Esophagus squamous epithelium (tissue), 5 donors: ENCODE data around the gene ZSCAN26. TPM values are rescaled to one million over a fixed set of nuclear protein-coding genes. Genes with fewer than 3 reads are reported as not detected.
A peak's percentile ranks its signal among the peaks of the same experiment; 100 is the strongest.

Source experiments
- DNase-seq: peaks from one replicate; lab custom pipeline; 2025; lab: John Stamatoyannopoulos, UW
- H3K27ac ChIP-seq, 4 donors: fragments of 200-600 bp; sonication (generic); one replicate each; pipeline ENCODE4 v1.5.1; 2016 to 2019; ENCODE audit warnings: mild to moderate bottlenecking in 1 of 4
- H3K27me3 ChIP-seq, 4 donors: fragments of 200-600 bp; sonication (generic); 1 replicate in 3 of 4; 2 replicates in 1 of 4; pipeline versions ENCODE4 v1.5.1 to v1.6.0; 2017 to 2021; ENCODE audit warnings: antibody characterized with exemption in 1 of 4
- H3K36me3 ChIP-seq, 3 donors: fragments of 200-600 bp; sonication (generic); one replicate each; pipeline ENCODE4 v1.5.1; 2016 to 2019
- H3K4me1 ChIP-seq, 3 donors: fragments of 200-600 bp; sonication (generic); one replicate each; pipeline ENCODE4 v1.5.1; 2017 to 2019
- H3K4me3 ChIP-seq, 4 donors: fragments of 200-600 bp; sonication (generic); 1 replicate in 3 of 4; 2 replicates in 1 of 4; pipeline ENCODE4 v1.5.1; 2016 to 2019; ENCODE audit warnings: mild to moderate bottlenecking in 2 of 4, moderate library complexity in 1 of 4
- H3K9me3 ChIP-seq, 3 donors: fragments of 200-600 bp; sonication (generic); one replicate each; pipeline ENCODE4 v1.5.1; 2016 to 2019
- CTCF ChIP-seq, 6 experiments: fragments of 450-650 bp in 4 of 6; fragments of 200-600 bp in 2 of 6; sonication (generic) in 2 of 6; IDR thresholded peaks; one replicate each; pipeline ENCODE4 v1.5.1; 2016 to 2019; ENCODE audit warnings: antibody characterized with exemption in 6 of 6, mild to moderate bottlenecking in 4 of 6, moderate library complexity in 4 of 6
- POLR2A ChIP-seq, 4 donors: fragments of 450-650 bp; IDR thresholded peaks; one replicate each; pipeline ENCODE4 v1.6.1; 2017; ENCODE audit warnings: antibody characterized with exemption in 4 of 4, mild to moderate bottlenecking in 4 of 4, moderate library complexity in 3 of 4
- WGBS, 2 donors: methylation state at CpG; one replicate each; pipeline ENCODE4 v1.1.5; 2018; 5-methylcytosine and 5-hydroxymethylcytosine counted together
- intact Hi-C: fragments of 100-400 bp; cut with DNase I; formaldehyde crosslinking; loops from one replicate; pipeline ENCODE4 v1.15.0; 2022
- total RNA-seq, 4 donors: library from RNA; depleted of rRNA; stranded (reverse); fragments of >200 nt; gene quantifications; one replicate each; pipeline ENCODE4 v1.1.0, GENCODE V29; 2016
- donor health status: DM: yes; HTN: yes; CAD: no.

The ZSCAN26 gene
- total RNA-seq, 4 donors from 2014 or later, result 2.1 to 17.0 (median 3.4) TPM

- TF ChIP-seq CTCF (IDR thresholded peaks at IDR 0.05) (no peak), POLR2A (IDR thresholded peaks at IDR 0.05) (no peak)
- intact Hi-C loops, result loop anchor here (10.0 kb wide), 1 partner anchor 91 kb away; the partner anchor contains the start of gene ZKSCAN3
- DNase-seq, result no peak
- no peak overlapping the region for H3K27ac ChIP-seq
- peaks cover 0 to 3% (median 0%) of the 10 kb centered on the region in 3 donors for H3K9me3 ChIP-seq
- H3K36me3 ChIP-seq, result peaks cover 0 to 8% (median 0%) of the 10 kb centered on the region in 3 donors
- 63 to 71% methylated on average over 1 of the region's 1 CpG for WGBS, 2 donors
- H3K4me1 ChIP-seq, result peaks cover 5 to 39% (median 13%) of the 10 kb centered on the region in 3 donors
- H3K27me3 ChIP-seq, result peaks cover 0 to 26% (median 0%) of the 10 kb centered on the region in 4 donors
- H3K4me3 ChIP-seq, result no peak overlapping the region
Observed at GRCh38 chr6:28254121-28254519, 12.8 kb upstream of the ZSCAN26 start.

GRCh38 chr6:28257042-28257441 lies 9.9 kb upstream of the ZSCAN26 start:
- intact Hi-C loops, result loop anchor here (10.0 kb wide), 1 partner anchor 88 kb away; the partner anchor contains the start of gene ZKSCAN3
- H3K36me3 ChIP-seq, result no peaks in the 10 kb centered on the region
- no CpG with 5 or more reads among the region's 1 CpG for WGBS, 2 donors

GRCh38 chr6:28258877-28259777 lies 7.8 kb upstream of the ZSCAN26 start, which contains the start of gene NKAPL:
TSS of gene NKAPL (plus strand) at chr6:28259297. CDS start at chr6:28259372, 75 bp downstream.
- intact Hi-C loops, result loop anchor here (10.0 kb wide), 1 partner anchor 86 kb away; the partner anchor contains the start of gene ZKSCAN3
- WGBS, 2 donors, result 41 to 46% methylated on average over 24 to 36 of the region's 58 CpGs
- Histone ChIP-seq H3K9me3 (peaks cover 0 to 23% (median 0%) of the 10 kb centered on the region in 3 donors), H3K36me3 (no peaks in the 10 kb centered on the region), H3K4me1 (peaks cover 0 to 11% (median 0%) of the 10 kb centered on the region in 3 donors), H3K27ac (no peak within 1 kb of the TSS), H3K4me3 (peak within 1 kb of the TSS; percentile 14 to 60 (median 42)), H3K27me3 (peaks cover 0 to 28% (median 0%) of the 10 kb centered on the region in 4 donors)
- no peak for DNase-seq
- no peak for TF ChIP-seq CTCF (IDR thresholded peaks at IDR 0.05)
- no peak for TF ChIP-seq POLR2A (IDR thresholded peaks at IDR 0.05)

More at GRCh38 chr6:28257042-28257441, 9.9 kb upstream of the ZSCAN26 start:
- H3K4me3 ChIP-seq, result no peak overlapping the region
- peaks cover 5 to 21% (median 5%) of the 10 kb centered on the region in 3 donors for H3K4me1 ChIP-seq
- no peak for DNase-seq
- H3K27me3 ChIP-seq, result peaks cover 0 to 33% (median 0%) of the 10 kb centered on the region in 4 donors
- H3K9me3 ChIP-seq, result peaks cover 0 to 23% (median 0%) of the 10 kb centered on the region in 3 donors
- TF ChIP-seq CTCF (IDR thresholded peaks at IDR 0.05), result no peak
- TF ChIP-seq POLR2A (IDR thresholded peaks at IDR 0.05), result no peak
- H3K27ac ChIP-seq, result no peak overlapping the region

DNA sequence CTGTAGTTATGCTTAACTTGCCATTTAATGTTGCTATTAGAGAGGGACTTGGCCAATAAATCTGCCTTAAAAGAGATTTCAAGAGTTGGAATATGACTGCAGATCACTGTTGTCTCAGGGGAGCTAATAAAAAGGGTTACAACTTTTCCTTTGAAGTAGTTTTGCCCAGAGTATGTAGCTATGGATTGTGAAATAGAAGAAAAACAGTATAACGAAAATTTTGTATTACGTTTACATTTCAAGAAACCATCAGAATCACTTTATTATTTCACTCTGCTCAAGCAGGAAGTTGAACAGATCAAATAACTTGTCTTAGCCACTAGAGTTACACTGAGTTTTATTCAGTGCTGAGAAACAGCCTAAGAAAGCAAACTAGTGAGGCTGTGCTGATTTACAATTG lies 3.0 kb upstream of the ZSCAN26 start:
- Histone ChIP-seq H3K9me3 (peaks cover 0 to 22% (median 0%) of the 10 kb centered on the region in 3 donors), H3K36me3 (no peaks in the 10 kb centered on the region), H3K27ac (no peak overlapping the region), H3K27me3 (peaks cover 0 to 9% (median 0%) of the 10 kb centered on the region in 4 donors), H3K4me1 (peaks cover 0 to 32% (median 10%) of the 10 kb centered on the region in 3 donors), H3K4me3 (no peak overlapping the region)
- WGBS, 2 donors, result 46 to 57% methylated on average over 2 of the region's 2 CpGs
- intact Hi-C loops, result no loop called here
- no peak for DNase-seq
- TF ChIP-seq POLR2A (IDR thresholded peaks at IDR 0.05) (no peak), CTCF (IDR thresholded peaks at IDR 0.05) (no peak)
